Nephron (organoid): ENCODE data around the gene MAN2B1.

Experiments
- H3K27ac Mint-ChIP-seq, 3 experiments: 2 replicates each; pipeline ENCODE4 v1.8.0; 2020; ENCODE audit warnings: mixed read lengths in 3 of 3, mild to moderate bottlenecking in 2 of 3, moderate library complexity in 1 of 3
- H3K27me3 Mint-ChIP-seq: 2 replicates; pipeline ENCODE4 v1.8.0; 2021; ENCODE audit warnings: low read depth, mild to moderate bottlenecking, moderate library complexity, mixed read lengths
- H3K36me3 Mint-ChIP-seq: 2 replicates; pipeline ENCODE4 v1.8.0; 2020; ENCODE audit warnings: low read depth, mixed read lengths
- H3K4me1 Mint-ChIP-seq: 2 replicates; pipeline ENCODE4 v1.8.0; 2020; ENCODE audit warnings: mixed read lengths
- H3K4me3 Mint-ChIP-seq, 3 experiments: 2 replicates each; pipeline ENCODE4 v1.8.0; 2020; ENCODE audit warnings: mild to moderate bottlenecking in 3 of 3, mixed read lengths in 3 of 3, moderate library complexity in 2 of 3
- H3K9me3 Mint-ChIP-seq: 2 replicates; pipeline ENCODE4 v1.8.0; 2020; ENCODE audit warnings: mixed read lengths
- TF ChIP-seq, protein P1 (sequence below), 3 experiments: fragments of 200-600 bp; sonication (generic); IDR thresholded peaks; one replicate each; pipeline ENCODE4 v1.5.0; 2021; ENCODE audit warnings: antibody characterized with exemption in 3 of 3; ENCODE audit not compliant: unreplicated experiment in 3 of 3

Gene MAN2B1

DNA sequence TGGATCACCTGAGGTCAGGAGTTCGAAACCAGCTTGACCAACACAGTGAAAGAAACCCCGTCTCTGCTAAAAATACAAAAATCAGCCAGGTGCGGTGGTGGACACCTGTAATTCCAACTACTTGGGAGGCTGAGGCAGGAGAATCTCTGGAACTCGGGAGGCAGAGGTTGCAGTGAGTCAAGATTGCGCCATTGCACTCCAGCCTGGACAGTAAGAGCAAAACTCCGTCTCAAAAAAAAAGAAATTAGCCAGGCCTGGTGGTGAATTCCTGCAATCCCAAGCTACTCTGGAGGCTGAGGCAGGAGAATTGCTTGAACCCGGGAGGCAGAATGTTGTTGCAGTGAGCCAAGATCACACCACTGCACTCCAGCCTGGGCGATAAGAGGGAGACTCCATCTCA is 42.1 kb upstream of the MAN2B1 start:
- Mint-ChIP-seq H3K27ac (no peak overlapping the region), H3K4me3 (no peak overlapping the region), H3K36me3 (peaks cover 71% of the 10 kb centered on the region), H3K4me1 (no peaks in the 10 kb centered on the region), H3K9me3 (no peaks in the 10 kb centered on the region), H3K27me3 (no peaks in the 10 kb centered on the region)
- TF ChIP-seq, protein P1, sequence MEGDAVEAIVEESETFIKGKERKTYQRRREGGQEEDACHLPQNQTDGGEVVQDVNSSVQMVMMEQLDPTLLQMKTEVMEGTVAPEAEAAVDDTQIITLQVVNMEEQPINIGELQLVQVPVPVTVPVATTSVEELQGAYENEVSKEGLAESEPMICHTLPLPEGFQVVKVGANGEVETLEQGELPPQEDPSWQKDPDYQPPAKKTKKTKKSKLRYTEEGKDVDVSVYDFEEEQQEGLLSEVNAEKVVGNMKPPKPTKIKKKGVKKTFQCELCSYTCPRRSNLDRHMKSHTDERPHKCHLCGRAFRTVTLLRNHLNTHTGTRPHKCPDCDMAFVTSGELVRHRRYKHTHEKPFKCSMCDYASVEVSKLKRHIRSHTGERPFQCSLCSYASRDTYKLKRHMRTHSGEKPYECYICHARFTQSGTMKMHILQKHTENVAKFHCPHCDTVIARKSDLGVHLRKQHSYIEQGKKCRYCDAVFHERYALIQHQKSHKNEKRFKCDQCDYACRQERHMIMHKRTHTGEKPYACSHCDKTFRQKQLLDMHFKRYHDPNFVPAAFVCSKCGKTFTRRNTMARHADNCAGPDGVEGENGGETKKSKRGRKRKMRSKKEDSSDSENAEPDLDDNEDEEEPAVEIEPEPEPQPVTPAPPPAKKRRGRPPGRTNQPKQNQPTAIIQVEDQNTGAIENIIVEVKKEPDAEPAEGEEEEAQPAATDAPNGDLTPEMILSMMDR (IDR thresholded peaks at IDR 0.05; ENCODE audit: unreplicated experiment in 3 of 3): no peak

- TF ChIP-seq, protein P1 (IDR thresholded peaks at IDR 0.05; ENCODE audit: unreplicated experiment in 3 of 3): no peak
- no peak overlapping the region for H3K4me3 Mint-ChIP-seq
- peaks cover 70% of the 10 kb centered on the region for H3K36me3 Mint-ChIP-seq
- no peaks in the 10 kb centered on the region for H3K9me3 Mint-ChIP-seq
- H3K27ac Mint-ChIP-seq: no peak overlapping the region
- H3K4me1 Mint-ChIP-seq: no peaks in the 10 kb centered on the region
- no peaks in the 10 kb centered on the region for H3K27me3 Mint-ChIP-seq
Observed at GRCh38 chr19:12706332-12706718, 39.8 kb upstream of the MAN2B1 start.

DNA sequence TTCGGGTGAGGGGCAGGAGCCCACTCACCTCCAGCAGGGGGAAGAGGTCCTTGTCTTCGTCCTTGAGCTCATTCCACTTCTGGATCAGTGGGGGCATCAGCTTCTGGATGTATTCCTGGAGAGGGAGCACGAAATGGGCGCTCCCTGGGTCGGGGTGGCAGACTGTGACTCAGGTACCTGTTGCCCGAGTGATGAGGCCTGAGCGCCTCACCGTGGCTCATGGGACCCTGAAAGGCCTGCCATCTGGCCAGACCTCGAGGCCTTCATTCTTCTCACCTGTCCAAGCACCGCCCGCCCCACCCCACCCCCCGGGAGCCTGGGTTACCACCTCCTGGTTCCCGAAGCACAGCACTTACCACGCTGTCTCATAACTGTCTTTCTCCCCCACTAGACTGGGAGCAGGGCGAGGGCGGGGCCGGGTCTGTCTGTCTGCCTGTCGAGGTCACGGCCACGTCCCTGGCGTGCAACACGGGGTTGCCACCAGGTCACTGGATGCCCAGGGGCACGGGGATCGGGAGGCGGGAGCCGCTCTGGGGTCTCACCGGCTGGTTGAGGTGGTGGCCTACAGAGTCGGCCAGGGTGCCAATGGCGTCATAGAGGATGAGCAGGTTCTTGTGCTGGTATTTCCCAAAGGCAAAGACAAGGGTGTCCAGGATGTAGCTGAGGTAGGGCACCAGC is 39.3 kb upstream of the MAN2B1 start:
- Mint-ChIP-seq H3K27ac (no peak overlapping the region), H3K27me3 (no peaks in the 10 kb centered on the region), H3K36me3 (peaks cover 71% of the 10 kb centered on the region), H3K4me3 (no peak overlapping the region), H3K9me3 (no peaks in the 10 kb centered on the region), H3K4me1 (no peaks in the 10 kb centered on the region)
- TF ChIP-seq, protein P1 (IDR thresholded peaks at IDR 0.05; ENCODE audit: unreplicated experiment in 3 of 3): no peak

GRCh38 chr19:12705169-12705568 is 38.6 kb upstream of the MAN2B1 start:
- no peak overlapping the region for H3K4me3 Mint-ChIP-seq
- H3K27ac Mint-ChIP-seq: no peak overlapping the region
- no peaks in the 10 kb centered on the region for H3K27me3 Mint-ChIP-seq
- TF ChIP-seq, protein P1 (IDR thresholded peaks at IDR 0.05; ENCODE audit: unreplicated experiment in 3 of 3): no peak
- H3K9me3 Mint-ChIP-seq: no peaks in the 10 kb centered on the region
- no peaks in the 10 kb centered on the region for H3K4me1 Mint-ChIP-seq
- H3K36me3 Mint-ChIP-seq: peaks cover 68% of the 10 kb centered on the region

GRCh38 chr19:12703046-12703445 is 36.5 kb upstream of the MAN2B1 start:
- Mint-ChIP-seq H3K9me3 (no peaks in the 10 kb centered on the region), H3K4me3 (no peak overlapping the region), H3K27ac (no peak overlapping the region), H3K27me3 (no peaks in the 10 kb centered on the region), H3K36me3 (peaks cover 62% of the 10 kb centered on the region), H3K4me1 (peaks cover 3% of the 10 kb centered on the region)
- TF ChIP-seq, protein P1 (IDR thresholded peaks at IDR 0.05; ENCODE audit: unreplicated experiment in 3 of 3): no peak

DNA sequence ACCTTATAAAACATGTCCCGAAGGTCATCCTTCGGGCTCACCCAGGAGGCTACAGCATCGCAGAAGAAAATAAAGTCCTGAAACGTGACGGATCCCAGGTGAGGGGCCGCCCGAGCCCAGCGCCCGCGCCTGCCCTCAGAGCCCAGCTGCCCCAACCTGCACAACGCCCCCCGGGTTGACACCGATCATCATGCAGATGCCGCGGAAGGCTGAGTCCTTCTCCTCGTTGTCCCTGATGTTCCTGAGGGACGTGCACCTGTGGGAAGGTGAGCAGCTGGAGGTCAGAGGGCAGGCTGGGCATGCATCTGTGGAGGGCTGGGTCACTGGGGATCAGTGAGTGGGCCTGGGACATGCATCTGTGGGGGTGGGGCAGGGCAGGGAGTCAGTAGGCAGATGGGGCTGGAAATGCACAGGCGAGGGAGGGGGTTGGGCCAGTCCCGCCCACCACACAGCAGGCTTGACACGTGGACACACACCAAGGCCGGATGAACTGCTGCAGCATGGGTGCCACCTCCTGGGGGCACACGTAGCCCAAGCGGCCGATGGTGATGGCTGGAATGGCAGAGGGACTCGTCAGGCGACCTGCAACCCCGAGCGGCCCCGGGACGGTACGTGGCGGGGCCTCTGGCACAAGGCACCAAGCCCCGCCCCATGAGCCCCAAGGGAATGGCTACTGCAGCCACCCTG is 35.2 kb upstream of the MAN2B1 start:
- Mint-ChIP-seq H3K9me3 (no peaks in the 10 kb centered on the region), H3K27ac (no peak overlapping the region), H3K4me1 (peaks cover 6% of the 10 kb centered on the region), H3K36me3 (peaks cover 56% of the 10 kb centered on the region), H3K27me3 (no peaks in the 10 kb centered on the region), H3K4me3 (no peak overlapping the region)
- TF ChIP-seq, protein P1 (IDR thresholded peaks at IDR 0.05; ENCODE audit: unreplicated experiment in 3 of 3): no peak
